Ectodermal cell (in vitro differentiated cells): ENCODE data around the gene BCKDHB.
A peak's percentile ranks its signal among the peaks of the same experiment; 100 is the strongest.
"Not testable (repeated sequence)": the region's sequence is repeated elsewhere in the genome, so short reads cannot be mapped to it uniquely, and the experiment has no call there.

Experiments
- H3K27ac ChIP-seq: 2 replicates; pipeline ENCODE4 v1.7.0; 2013; ENCODE audit warnings: mild to moderate bottlenecking, low read depth, low read length; ENCODE audit not compliant: insufficient read depth, poor library complexity, severe bottlenecking
- H3K27me3 ChIP-seq: 2 replicates; pipeline ENCODE4 v1.7.0; 2013; ENCODE audit warnings: mild to moderate bottlenecking, low read length; ENCODE audit not compliant: insufficient read depth, control insufficient read depth, poor library complexity, severe bottlenecking
- H3K36me3 ChIP-seq: one replicate; pipeline ENCODE4 v1.7.0; 2013; ENCODE audit warnings: low read length; ENCODE audit not compliant: control insufficient read depth, insufficient read depth
- H3K4me1 ChIP-seq: one replicate; pipeline ENCODE4 v1.7.0; 2013; ENCODE audit warnings: low read length; ENCODE audit not compliant: control insufficient read depth, insufficient read depth
- H3K4me3 ChIP-seq: 2 replicates; pipeline ENCODE4 v1.7.0; 2013; ENCODE audit warnings: low read depth, low read length, control low read depth; ENCODE audit not compliant: insufficient read depth
- H3K9me3 ChIP-seq: 2 replicates; pipeline ENCODE4 v1.7.0; 2013; ENCODE audit warnings: mild to moderate bottlenecking, low read length, moderate library complexity; ENCODE audit not compliant: control insufficient read depth
- WGBS, 2 experiments: methylation state at CpG; one replicate each; pipeline ENCODE4 v1.1.7; 2013; ENCODE audit warnings: missing lambda C conversion rate in 2 of 2; 5-methylcytosine and 5-hydroxymethylcytosine counted together

The BCKDHB gene

DNA sequence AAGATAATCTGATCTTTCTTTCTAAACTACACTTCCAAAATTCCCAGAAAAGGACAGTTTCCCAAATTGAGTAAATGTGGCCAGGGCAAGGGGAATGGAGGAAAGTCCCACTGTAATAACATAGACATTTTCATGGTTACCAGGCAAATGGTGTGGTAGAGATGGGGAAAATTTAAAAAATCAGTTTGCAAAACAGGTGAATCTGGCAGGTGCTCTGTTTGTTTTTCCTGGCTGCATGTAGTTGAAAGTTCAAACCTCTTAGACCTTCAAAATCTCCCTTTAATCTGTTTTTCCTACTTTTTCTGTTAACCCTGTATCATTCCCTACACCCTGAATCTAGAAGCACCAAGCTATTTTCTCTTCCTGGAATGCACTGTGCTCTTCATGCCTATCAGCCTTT lies 2.0 kb upstream of the BCKDHB start:
- H3K9me3 ChIP-seq = no peaks in the 10 kb centered on the region
- H3K27me3 ChIP-seq = no peaks in the 10 kb centered on the region
- no peak overlapping the region for H3K27ac ChIP-seq
- H3K36me3 ChIP-seq = no peaks in the 10 kb centered on the region
- no peak overlapping the region for H3K4me3 ChIP-seq
- peaks cover 7% of the 10 kb centered on the region for H3K4me1 ChIP-seq

- Histone ChIP-seq H3K4me1 (peaks cover 7% of the 10 kb centered on the region), H3K9me3 (no peaks in the 10 kb centered on the region), H3K27me3 (no peaks in the 10 kb centered on the region), H3K36me3 (no peaks in the 10 kb centered on the region), H3K4me3 (peak overlapping the region; percentile 21), H3K27ac (no peak overlapping the region)
- WGBS, 2 experiments = 1 to 2% methylated on average over 4 of the region's 6 CpGs
These were observed 476 bp upstream of the BCKDHB start for GRCh38 chr6:80105972-80106417.

DNA sequence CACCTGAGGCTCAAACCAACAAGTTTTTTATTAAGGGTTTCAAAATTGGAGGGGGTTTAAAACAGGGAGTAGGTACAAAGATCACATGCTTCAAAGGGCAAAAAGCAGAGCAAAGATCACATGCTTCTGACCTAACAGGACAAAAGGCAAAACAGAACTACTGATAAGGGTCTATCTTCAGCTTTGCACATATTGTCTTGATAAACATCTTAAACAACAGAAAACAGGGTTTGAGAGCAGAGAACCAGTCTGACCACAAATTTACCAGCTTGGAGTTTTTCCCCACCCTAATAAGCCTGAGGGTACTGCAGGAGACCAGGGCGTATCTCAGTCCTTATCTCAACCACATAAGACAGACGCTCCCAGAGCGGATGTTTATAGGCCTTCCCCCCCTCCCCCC lies 16.1 kb downstream of the BCKDHB start:
- 89 to 95% methylated on average over 2 to 3 of the region's 3 CpGs for WGBS, 2 experiments
- not testable (repeated sequence) for H3K9me3 ChIP-seq, H3K4me1 ChIP-seq, H3K36me3 ChIP-seq, H3K4me3 ChIP-seq, H3K27ac ChIP-seq, H3K27me3 ChIP-seq

GRCh38 chr6:80126657-80127345 lies 20.3 kb downstream of the BCKDHB start:
- no peaks in the 10 kb centered on the region for H3K4me1 ChIP-seq
- H3K36me3 ChIP-seq = peaks cover 5% of the 10 kb centered on the region
- 93 to 95% methylated on average over 4 to 5 of the region's 5 CpGs for WGBS, 2 experiments
- H3K4me3 ChIP-seq = no peak overlapping the region
- no peaks in the 10 kb centered on the region for H3K27me3 ChIP-seq
- no peak overlapping the region for H3K27ac ChIP-seq
- H3K9me3 ChIP-seq = no peaks in the 10 kb centered on the region

GRCh38 chr6:80129485-80129884 lies 23.0 kb downstream of the BCKDHB start:
- no peak overlapping the region for H3K4me3 ChIP-seq
- no peak overlapping the region for H3K27ac ChIP-seq
- H3K9me3 ChIP-seq = no peaks in the 10 kb centered on the region
- H3K4me1 ChIP-seq = no peaks in the 10 kb centered on the region
- WGBS, 2 experiments = 90 to 97% methylated on average over 3 of the region's 3 CpGs
- H3K27me3 ChIP-seq = no peaks in the 10 kb centered on the region
- peaks cover 5% of the 10 kb centered on the region for H3K36me3 ChIP-seq

GRCh38 chr6:80133020-80133419 lies 26.5 kb downstream of the BCKDHB start:
- no peaks in the 10 kb centered on the region for H3K4me1 ChIP-seq
- H3K36me3 ChIP-seq = peaks cover 5% of the 10 kb centered on the region
- no peaks in the 10 kb centered on the region for H3K9me3 ChIP-seq
- 78 to 85% methylated on average over 4 of the region's 4 CpGs for WGBS, 2 experiments
- H3K27me3 ChIP-seq = no peaks in the 10 kb centered on the region
- H3K27ac ChIP-seq = no peak overlapping the region
- H3K4me3 ChIP-seq = no peak overlapping the region

DNA sequence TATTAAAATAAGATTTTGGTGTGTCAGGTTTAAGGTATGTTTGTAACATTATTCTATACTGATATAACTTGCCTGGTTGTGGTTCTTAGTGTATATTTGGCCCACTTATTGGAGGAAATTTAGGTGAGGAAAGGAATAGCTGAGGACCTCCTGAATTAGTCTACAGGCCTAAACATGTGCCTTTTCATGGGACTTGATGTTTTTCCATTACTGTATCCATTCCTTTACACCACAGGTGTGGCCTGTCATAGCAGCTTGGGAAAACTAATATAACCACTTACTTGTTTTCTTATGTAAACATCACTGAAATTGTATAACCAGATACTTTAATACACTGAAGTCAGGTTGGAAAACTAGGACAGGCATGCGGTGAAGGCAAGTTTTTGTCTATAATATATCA lies 27.6 kb downstream of the BCKDHB start:
- no peak overlapping the region for H3K4me3 ChIP-seq
- no peaks in the 10 kb centered on the region for H3K27me3 ChIP-seq
- no peaks in the 10 kb centered on the region for H3K4me1 ChIP-seq
- no peak overlapping the region for H3K27ac ChIP-seq
- peaks cover 5% of the 10 kb centered on the region for H3K36me3 ChIP-seq
- WGBS, 2 experiments = 83 to 94% methylated on average over 1 of the region's 1 CpG
- H3K9me3 ChIP-seq = no peaks in the 10 kb centered on the region

- H3K4me1 ChIP-seq = no peaks in the 10 kb centered on the region
- H3K27ac ChIP-seq = no peak overlapping the region
- no peaks in the 10 kb centered on the region for H3K9me3 ChIP-seq
- no peaks in the 10 kb centered on the region for H3K36me3 ChIP-seq
- no peak overlapping the region for H3K4me3 ChIP-seq
- WGBS, 2 experiments = 100% methylated on average over 1 of the region's 1 CpG; no CpG with 5 or more reads in 1 of the 2 experiments
- no peaks in the 10 kb centered on the region for H3K27me3 ChIP-seq
These were observed 36.1 kb downstream of the BCKDHB start for GRCh38 chr6:80142586-80142985.

GRCh38 chr6:80143419-80143937 lies 37.0 kb downstream of the BCKDHB start:
- H3K4me3 ChIP-seq = no peak overlapping the region
- WGBS, 2 experiments = 84 to 91% methylated on average over 3 of the region's 3 CpGs

DNA sequence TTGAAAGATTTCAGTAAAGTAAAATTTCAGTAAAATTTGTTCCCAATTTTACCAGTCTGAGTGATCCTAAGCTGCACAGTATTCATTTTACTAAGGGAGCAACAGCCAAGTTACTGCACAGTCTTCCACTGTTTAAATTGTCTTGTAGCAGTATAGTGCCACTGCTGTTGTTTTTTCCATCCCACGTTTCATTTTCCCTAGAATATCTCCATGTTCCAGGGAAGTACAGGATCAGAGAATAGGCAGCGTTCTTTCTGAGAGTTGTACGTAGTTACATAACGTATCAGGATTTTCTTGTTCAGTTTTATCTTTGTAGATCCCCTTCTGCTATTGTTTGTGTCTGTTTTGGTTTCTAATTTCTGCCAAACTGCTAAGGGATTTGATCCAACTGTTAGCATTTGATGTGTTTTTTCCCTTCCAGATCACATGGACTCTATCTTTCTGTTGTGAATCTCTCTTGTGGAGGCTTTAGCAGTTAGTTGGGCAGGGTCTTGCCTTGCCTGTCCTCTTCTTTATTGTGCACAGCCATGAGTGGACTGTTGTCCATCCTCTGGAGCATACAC lies 38.4 kb downstream of the BCKDHB start:
- Histone ChIP-seq H3K27ac (no peak overlapping the region), H3K4me1 (no peaks in the 10 kb centered on the region), H3K27me3 (no peaks in the 10 kb centered on the region), H3K36me3 (no peaks in the 10 kb centered on the region), H3K4me3 (no peak overlapping the region), H3K9me3 (no peaks in the 10 kb centered on the region)
- WGBS, 2 experiments = 95 to 96% methylated on average over 4 of the region's 4 CpGs

More at GRCh38 chr6:80143419-80143937, 37.0 kb downstream of the BCKDHB start:
- Histone ChIP-seq H3K9me3 (no peaks in the 10 kb centered on the region), H3K27ac (no peak overlapping the region), H3K4me1 (no peaks in the 10 kb centered on the region), H3K27me3 (no peaks in the 10 kb centered on the region), H3K36me3 (no peaks in the 10 kb centered on the region)
